Activated T-helper 2 cell treated with anti-CD3 and anti-CD28 coated beads, Interferon-gamma antibody, Interleukin-2, Interleukin-4, amounts not matched to agents 10 μg/mL and 5 μg/mL and 100 μg/mL, durations not matched to agents 14 hours and 24 hours and 36 hours (primary cell): Measurements from ENCODE around the gene LCLAT1. TPM values are rescaled to one million over a fixed set of nuclear protein-coding genes. Genes with fewer than 3 reads are reported as not detected.

Source experiments
- DNase-seq: peaks from one replicate; pipeline ENCODE4 v3.0.0; 2021; ENCODE audit warnings: low spot score
- H3K27ac Mint-ChIP-seq: one replicate; pipeline ENCODE4 v1.8.0; 2021; ENCODE audit warnings: mixed read lengths
- H3K27me3 Mint-ChIP-seq: one replicate; pipeline ENCODE4 v1.8.0; 2021; ENCODE audit warnings: low read depth, mixed read lengths
- H3K36me3 Mint-ChIP-seq: one replicate; pipeline ENCODE4 v1.8.0; 2021; ENCODE audit warnings: low read depth, mixed read lengths
- H3K4me1 Mint-ChIP-seq: one replicate; pipeline ENCODE4 v1.8.0; 2021; ENCODE audit warnings: low read depth, mixed read lengths
- H3K4me3 Mint-ChIP-seq: one replicate; pipeline ENCODE4 v1.8.0; 2021; ENCODE audit warnings: low read depth, mild to moderate bottlenecking, moderate library complexity, mixed read lengths
- H3K9me3 Mint-ChIP-seq: one replicate; pipeline ENCODE4 v1.8.0; 2021; ENCODE audit warnings: mixed read lengths
- intact Hi-C: fragments of 100-400 bp; cut with micrococcal nuclease; formaldehyde crosslinking; loops from one replicate; pipeline ENCODE4 v1.15.1; 2023
- total RNA-seq: library from RNA; stranded (reverse); gene quantifications from 2 replicates; pipeline ENCODE4 v1.2.3, GENCODE V29; 2022

The LCLAT1 gene
- total RNA-seq, 1 donor from 2014 or later: 24.6 TPM

DNA sequence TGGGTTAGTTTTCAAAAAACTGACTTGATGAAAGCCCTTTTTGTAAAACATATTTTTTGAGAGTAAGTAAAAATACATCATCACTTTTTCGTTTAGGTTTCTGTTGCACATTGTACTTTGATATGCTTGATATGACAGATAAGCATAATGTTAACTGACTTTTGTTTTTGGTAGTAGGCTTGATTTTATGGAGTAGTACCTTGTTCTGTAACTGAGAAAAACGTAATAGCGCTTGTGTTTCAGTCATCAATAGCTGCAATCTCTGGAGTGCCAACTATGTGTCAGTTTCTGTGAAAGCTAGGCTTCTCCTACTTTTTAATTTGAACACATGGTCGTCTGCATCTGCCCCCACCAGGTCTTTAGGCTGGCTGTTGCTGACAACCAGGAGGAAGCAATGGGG, 1.3 kb downstream of the LCLAT1 start:
- intact Hi-C loops: loop anchor here (5.0 kb wide), 1 partner anchor 874 kb away; no protein-coding TSS in a partner anchor
- Mint-ChIP-seq H3K9me3 (no peaks in the 10 kb centered on the region), H3K27ac (peak overlapping the region; percentile 97), H3K36me3 (peaks cover 11% of the 10 kb centered on the region), H3K4me3 (peak overlapping the region; percentile 94), H3K27me3 (no peaks in the 10 kb centered on the region), H3K4me1 (peaks cover 23% of the 10 kb centered on the region)
- DNase-seq: no peak

DNA sequence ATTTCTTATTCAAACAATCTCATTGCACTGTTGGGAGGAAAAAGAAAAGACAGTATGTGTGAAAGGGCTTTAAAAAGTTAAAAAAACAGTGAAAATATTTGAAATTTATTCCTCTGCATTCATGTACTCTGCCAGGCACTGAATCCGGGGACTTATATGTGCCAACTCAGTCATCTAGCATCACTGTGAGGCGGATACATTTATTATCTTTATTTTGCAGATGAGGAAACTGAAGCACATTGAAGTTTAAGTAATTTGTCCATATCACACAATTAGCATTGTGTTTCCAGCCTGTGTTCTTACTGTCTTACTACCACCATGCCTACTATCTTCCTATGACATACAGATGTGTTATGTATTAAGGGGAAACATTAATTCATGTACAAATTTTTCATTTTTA, 1.8 kb downstream of the LCLAT1 start:
- H3K27ac Mint-ChIP-seq: peak overlapping the region; percentile 97
- H3K36me3 Mint-ChIP-seq: peaks cover 11% of the 10 kb centered on the region
- peak overlapping the region; percentile 94 for H3K4me3 Mint-ChIP-seq
- DNase-seq: no peak
- H3K27me3 Mint-ChIP-seq: no peaks in the 10 kb centered on the region
- no peaks in the 10 kb centered on the region for H3K9me3 Mint-ChIP-seq
- H3K4me1 Mint-ChIP-seq: peaks cover 23% of the 10 kb centered on the region
- intact Hi-C loops: loop anchor here (5.0 kb wide), 1 partner anchor 873 kb away; no protein-coding TSS in a partner anchor

DNA sequence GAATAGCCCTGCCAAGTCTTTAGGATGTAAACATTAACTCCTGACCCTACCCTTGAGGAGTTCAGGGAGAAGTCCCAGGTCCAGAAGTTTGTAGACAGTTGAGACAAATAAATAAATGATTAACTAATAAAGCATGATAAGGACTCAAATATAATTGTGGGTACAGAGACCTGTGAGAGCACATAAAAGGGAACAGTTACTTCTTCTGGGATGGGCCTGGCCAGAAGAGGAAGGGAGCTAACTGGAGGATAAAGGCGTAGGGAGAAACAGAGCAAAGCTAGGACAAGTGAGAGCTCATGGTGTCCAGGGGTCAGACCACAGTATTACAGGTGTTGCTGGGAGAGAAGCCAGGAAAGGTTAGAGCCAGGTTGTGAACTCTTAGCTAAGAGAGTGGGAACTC, 3.0 kb downstream of the LCLAT1 start:
- H3K4me3 Mint-ChIP-seq: no peak overlapping the region
- H3K9me3 Mint-ChIP-seq: no peaks in the 10 kb centered on the region
- H3K27me3 Mint-ChIP-seq: no peaks in the 10 kb centered on the region
- H3K4me1 Mint-ChIP-seq: peaks cover 23% of the 10 kb centered on the region
- no peak overlapping the region for H3K27ac Mint-ChIP-seq
- peaks cover 11% of the 10 kb centered on the region for H3K36me3 Mint-ChIP-seq
- intact Hi-C loops: no loop called here
- DNase-seq: no peak

DNA sequence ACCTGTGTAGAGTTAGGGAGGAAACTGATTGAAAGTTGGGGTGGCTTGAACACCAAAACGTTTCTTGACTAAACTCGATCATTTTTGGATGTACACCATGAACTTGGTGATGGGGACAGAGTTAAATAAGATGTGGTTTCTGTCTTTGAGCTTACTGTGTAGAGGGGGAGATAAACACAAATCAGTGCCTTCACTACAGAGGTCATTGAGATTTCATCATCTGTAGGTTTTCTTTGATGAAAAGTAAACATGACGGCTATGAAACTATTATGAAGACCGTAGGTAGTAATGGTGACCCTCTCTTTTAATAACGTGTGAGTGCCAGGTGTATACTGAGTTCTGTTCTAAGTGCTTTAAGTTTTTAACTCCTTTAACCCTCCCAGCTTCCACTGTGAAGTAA, 6.5 kb downstream of the LCLAT1 start:
- Mint-ChIP-seq H3K27ac (no peak overlapping the region), H3K4me1 (peaks cover 21% of the 10 kb centered on the region), H3K4me3 (no peak overlapping the region), H3K36me3 (peaks cover 4% of the 10 kb centered on the region), H3K27me3 (no peaks in the 10 kb centered on the region), H3K9me3 (no peaks in the 10 kb centered on the region)
- no peak for DNase-seq
- intact Hi-C loops: no loop called here

DNA sequence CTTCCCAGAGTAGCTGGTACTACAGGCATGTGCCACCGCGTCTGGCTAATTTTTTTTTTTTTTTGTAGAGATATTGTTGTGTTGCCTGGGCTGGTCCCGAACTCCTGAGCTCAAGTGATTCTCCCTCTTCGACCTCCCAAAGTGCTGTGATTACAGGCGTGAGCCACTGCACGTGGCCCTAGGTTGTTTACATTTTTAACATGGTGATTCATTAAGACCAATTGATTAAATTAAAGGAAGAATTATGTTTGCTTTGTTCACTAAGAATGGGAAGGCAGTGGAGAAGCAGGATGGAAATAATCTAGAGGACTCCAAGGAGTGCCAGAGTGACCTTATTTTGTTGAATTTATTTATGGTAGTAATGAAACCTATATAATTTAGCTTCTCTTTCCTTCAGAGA, 7.5 kb downstream of the LCLAT1 start:
- Mint-ChIP-seq H3K4me3 (no peak overlapping the region), H3K4me1 (peaks cover 21% of the 10 kb centered on the region)

DNA sequence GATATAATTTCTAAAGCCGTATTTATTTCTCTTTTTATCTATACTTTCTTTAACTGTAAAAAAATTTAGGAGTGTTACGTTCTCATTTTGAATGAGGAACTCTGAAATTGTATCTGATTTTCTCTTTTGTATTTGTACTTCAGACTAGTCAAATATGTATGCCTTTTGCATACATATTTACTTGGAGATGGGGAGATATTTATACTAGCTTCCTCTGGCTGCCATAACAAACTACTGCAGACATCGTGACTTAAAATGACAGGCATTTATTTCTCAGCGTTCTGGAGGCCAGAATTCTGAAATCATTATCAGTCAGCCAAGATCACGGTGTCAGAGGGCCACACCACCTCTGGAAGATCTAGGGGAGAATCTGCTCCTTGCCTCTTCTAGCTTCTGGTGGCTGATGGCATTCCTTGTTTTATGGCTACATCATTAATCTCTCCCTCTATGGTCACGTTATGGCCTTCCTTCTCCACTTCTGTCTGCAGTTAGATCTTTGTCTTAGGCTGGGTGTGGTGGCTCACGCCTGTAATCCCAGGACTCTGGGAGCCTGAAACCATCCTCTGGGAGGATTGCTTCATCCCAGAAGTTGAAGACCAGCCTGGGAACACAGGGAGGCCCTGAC, 8.2 kb downstream of the LCLAT1 start:
- DNase-seq: no peak
- Mint-ChIP-seq H3K9me3 (no peaks in the 10 kb centered on the region), H3K27me3 (no peaks in the 10 kb centered on the region), H3K27ac (no peak overlapping the region), H3K4me3 (no peak overlapping the region), H3K4me1 (peaks cover 24% of the 10 kb centered on the region), H3K36me3 (peaks cover 10% of the 10 kb centered on the region)
- intact Hi-C loops: no loop called here

More for the DNA sequence above, 7.5 kb downstream of the LCLAT1 start:
- intact Hi-C loops: no loop called here
- DNase-seq: no peak
- Mint-ChIP-seq H3K9me3 (no peaks in the 10 kb centered on the region), H3K27me3 (no peaks in the 10 kb centered on the region), H3K36me3 (peaks cover 5% of the 10 kb centered on the region), H3K27ac (no peak overlapping the region)

DNA sequence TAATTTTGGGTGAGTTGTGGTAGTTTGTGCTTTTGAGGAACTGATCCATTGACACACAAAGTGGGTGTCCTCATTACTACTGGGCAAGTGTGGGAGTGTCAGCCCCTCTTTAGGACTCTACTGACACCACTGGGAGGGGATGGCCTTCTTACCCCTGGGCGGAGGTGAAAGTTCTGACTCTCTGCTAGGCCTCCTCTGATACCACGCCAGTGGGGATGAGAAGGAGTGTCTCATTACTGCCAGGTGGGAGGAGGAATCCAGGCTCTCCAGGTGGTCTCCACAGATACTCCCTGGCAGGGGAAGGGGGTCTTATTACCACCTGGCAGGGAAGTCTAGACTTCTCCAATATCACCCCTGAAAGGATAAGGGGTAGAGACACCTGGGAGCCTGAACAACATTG, 9.1 kb downstream of the LCLAT1 start:
- intact Hi-C loops: no loop called here
- Mint-ChIP-seq H3K9me3 (no peaks in the 10 kb centered on the region), H3K4me1 (peaks cover 25% of the 10 kb centered on the region), H3K27ac (peak overlapping the region; percentile 32), H3K4me3 (no peak overlapping the region), H3K27me3 (no peaks in the 10 kb centered on the region), H3K36me3 (peaks cover 13% of the 10 kb centered on the region)
- no peak for DNase-seq

DNA sequence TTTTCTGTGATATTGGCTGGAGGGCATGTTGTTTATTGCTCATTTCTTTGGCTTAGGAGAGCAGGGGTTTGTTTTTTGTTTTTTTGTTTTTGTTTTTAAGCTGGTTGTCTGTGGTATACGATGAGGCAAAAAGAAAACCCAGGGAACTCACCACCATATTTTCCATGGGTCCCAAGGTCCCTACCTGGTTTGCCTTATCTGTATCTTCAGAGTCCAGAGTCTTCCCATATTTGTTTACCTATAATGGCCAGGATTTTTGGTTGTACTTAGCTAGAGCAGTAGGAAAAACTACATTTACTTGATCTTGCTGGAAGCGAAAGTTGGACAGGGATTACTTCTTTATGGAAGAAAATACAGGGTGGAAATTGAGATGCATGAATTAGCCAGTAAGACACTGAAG, 9.5 kb downstream of the LCLAT1 start:
- H3K4me3 Mint-ChIP-seq: no peak overlapping the region
- H3K9me3 Mint-ChIP-seq: no peaks in the 10 kb centered on the region
- intact Hi-C loops: no loop called here
- no peak for DNase-seq
- H3K27ac Mint-ChIP-seq: peak overlapping the region; percentile 32
- no peaks in the 10 kb centered on the region for H3K27me3 Mint-ChIP-seq
- peaks cover 16% of the 10 kb centered on the region for H3K36me3 Mint-ChIP-seq
- peaks cover 25% of the 10 kb centered on the region for H3K4me1 Mint-ChIP-seq

DNA sequence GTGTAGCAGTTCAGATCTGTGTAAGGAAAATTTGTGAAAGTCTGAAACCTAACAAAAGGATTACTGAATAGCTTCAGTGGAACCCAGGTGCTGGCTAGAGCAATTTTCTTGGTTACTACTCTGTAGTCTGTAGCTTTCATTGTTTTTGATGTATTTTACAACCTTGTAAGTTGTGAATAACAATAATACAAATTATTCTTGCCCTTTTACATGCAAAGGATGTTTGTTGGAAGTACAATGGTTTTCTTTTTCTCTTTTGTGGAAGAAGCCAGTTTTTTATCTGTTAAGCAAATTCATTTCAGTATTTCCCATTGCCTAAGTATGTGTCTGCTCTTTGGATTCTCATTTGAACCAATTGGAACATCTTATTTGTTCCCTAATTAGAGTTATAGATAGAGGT, 10.2 kb downstream of the LCLAT1 start:
- no peak overlapping the region for H3K27ac Mint-ChIP-seq
- H3K36me3 Mint-ChIP-seq: peaks cover 16% of the 10 kb centered on the region
- DNase-seq: no peak
- peaks cover 25% of the 10 kb centered on the region for H3K4me1 Mint-ChIP-seq
- H3K27me3 Mint-ChIP-seq: no peaks in the 10 kb centered on the region
- intact Hi-C loops: no loop called here
- no peak overlapping the region for H3K4me3 Mint-ChIP-seq
- H3K9me3 Mint-ChIP-seq: no peaks in the 10 kb centered on the region

DNA sequence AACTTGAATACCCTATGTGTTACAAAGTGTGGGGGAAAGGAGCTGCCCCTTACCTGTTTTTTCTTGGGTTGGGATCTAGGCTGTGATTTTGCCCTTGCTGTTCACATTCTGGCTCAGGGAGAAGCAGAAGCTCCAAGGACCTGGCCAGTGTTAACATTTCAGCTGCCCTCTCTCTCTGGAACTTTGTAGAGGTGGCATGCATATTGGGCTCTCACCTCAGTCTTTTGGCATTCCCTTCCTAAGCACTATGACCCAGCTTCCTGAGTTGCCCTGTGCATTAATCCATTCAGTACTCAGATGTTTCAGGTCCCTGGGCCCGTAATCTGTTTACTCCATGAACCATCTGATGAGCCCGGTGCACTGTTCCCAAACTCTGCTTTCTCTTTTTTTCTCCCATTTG, 12.1 kb downstream of the LCLAT1 start:
- no peaks in the 10 kb centered on the region for H3K27me3 Mint-ChIP-seq
- no peak overlapping the region for H3K4me3 Mint-ChIP-seq
- no peak overlapping the region for H3K27ac Mint-ChIP-seq
- H3K4me1 Mint-ChIP-seq: peaks cover 25% of the 10 kb centered on the region
- DNase-seq: no peak
- no peaks in the 10 kb centered on the region for H3K9me3 Mint-ChIP-seq
- peaks cover 16% of the 10 kb centered on the region for H3K36me3 Mint-ChIP-seq
- intact Hi-C loops: no loop called here

DNA sequence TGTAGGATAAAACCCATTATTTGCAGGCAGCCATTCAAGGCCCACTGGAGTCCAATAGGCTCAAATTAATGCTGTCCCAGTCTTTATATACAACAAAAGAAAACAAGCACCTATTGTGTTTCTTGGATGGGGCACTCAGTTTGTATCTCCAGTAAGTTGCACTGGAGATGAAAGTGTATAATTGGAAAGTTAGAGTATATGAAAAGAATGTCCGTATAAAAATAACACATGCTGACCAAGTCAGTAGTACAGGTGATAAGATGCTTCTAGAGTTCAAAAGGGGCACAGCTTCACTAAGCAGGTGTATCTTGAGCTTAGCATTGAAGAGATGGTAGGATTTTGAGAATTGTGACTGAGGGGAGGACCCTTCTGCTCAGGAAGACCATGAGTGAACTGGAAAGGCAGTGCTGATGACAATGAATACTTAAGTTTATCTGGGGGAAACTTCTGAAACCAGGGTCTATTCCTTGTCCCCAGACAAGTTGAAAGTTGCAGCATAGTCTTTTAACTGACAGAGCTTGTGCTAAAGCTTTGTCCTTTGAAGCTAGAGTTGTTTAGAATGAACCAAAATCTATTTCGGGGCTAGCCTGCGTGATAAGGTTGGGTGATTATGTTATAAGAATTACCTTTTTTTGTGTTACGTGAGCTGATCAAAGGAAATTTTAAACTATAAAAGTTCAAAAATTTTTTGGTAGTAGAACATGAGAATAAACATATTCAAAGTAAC, 15.2 kb downstream of the LCLAT1 start:
- no peaks in the 10 kb centered on the region for H3K27me3 Mint-ChIP-seq
- peaks cover 19% of the 10 kb centered on the region for H3K4me1 Mint-ChIP-seq
- no peaks in the 10 kb centered on the region for H3K9me3 Mint-ChIP-seq

DNA sequence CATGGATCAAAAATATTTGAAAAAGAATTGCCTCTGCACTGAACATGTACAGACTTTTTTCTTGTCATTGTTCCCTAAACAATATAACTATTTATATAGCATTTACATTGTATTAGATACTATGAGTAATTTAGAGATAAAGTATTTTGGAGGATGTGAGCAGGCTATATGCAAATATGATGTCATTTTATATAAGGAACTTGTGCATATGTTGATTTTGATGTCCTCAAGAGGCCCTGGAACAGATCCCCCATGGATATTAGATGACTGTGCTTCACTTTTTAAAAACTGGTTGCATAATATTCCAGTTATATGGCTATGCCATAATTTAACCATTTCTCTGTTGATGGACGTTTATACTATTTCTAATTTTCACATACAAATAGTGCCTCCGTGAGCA, 16.5 kb downstream of the LCLAT1 start:
- Mint-ChIP-seq H3K4me3 (no peak overlapping the region), H3K27ac (no peak overlapping the region), H3K4me1 (peaks cover 12% of the 10 kb centered on the region), H3K36me3 (peaks cover 36% of the 10 kb centered on the region), H3K27me3 (no peaks in the 10 kb centered on the region), H3K9me3 (no peaks in the 10 kb centered on the region)
- intact Hi-C loops: no loop called here
- DNase-seq: no peak

More for the DNA sequence above, 15.2 kb downstream of the LCLAT1 start:
- DNase-seq: no peak
- intact Hi-C loops: no loop called here
- Mint-ChIP-seq H3K36me3 (peaks cover 25% of the 10 kb centered on the region), H3K27ac (no peak overlapping the region), H3K4me3 (no peak overlapping the region)

DNA sequence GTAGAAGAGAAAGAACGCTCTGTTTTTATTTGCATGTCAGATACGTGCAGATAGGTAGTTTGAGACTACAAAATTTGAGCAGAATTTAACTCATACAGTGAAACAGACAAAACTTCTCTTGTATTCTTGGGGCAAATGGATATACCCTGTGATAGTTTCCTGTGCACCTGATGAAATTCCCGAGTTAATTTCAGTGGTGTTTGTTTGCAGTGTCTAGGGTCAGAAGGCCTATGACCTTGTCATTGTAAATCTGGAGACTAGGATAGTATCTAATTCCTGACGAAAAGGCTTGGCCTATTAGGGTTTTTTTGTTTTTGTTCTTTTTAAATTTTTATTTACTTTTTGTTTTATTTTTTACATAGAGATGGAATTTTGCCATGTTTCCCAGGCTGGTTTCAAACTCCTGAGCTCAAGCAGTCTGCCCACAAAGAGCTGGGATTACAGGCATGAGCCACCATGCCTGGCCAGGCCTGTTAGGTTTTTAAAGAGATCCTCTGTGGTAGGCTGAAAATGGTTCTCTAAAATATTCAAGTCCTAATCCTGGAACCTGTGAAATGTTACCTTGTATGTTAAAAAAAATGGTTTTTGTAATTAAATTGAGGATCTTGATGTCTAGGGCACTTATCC, 17.6 kb downstream of the LCLAT1 start:
- Mint-ChIP-seq H3K27me3 (no peaks in the 10 kb centered on the region), H3K4me1 (peaks cover 9% of the 10 kb centered on the region), H3K9me3 (no peaks in the 10 kb centered on the region), H3K4me3 (no peak overlapping the region), H3K36me3 (peaks cover 43% of the 10 kb centered on the region), H3K27ac (no peak overlapping the region)
- no peak for DNase-seq
- intact Hi-C loops: no loop called here
